ENCODE results near the gene MYO5B.
A peak's percentile ranks its signal among the peaks of the same experiment; 100 is the strongest.
"Not testable (repeated sequence)": the region's sequence is repeated elsewhere in the genome, so short reads cannot be mapped to it uniquely, and the experiment has no call there.

The MYO5B gene

DNA sequence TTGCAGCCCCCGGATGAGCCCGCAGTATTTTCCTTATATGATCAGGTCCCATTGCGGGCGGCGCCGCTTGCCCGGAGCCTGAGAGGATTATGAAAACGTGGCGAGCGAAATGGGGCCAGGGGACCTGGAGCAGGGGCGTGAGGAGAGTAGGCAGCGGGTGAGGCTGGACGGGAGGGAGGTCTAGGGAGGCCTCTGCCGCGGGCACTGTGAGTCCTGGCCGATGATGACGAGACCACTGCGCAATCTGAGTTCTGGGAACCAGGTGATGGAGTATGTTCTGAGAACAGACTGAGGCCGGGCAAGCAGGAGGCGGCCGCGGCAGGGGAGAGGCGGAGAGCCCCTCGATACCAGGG lies 380.8 kb downstream of the MYO5B start:
- peak in 1 of 2 donors; percentile 52 for DNase-seq

DNA sequence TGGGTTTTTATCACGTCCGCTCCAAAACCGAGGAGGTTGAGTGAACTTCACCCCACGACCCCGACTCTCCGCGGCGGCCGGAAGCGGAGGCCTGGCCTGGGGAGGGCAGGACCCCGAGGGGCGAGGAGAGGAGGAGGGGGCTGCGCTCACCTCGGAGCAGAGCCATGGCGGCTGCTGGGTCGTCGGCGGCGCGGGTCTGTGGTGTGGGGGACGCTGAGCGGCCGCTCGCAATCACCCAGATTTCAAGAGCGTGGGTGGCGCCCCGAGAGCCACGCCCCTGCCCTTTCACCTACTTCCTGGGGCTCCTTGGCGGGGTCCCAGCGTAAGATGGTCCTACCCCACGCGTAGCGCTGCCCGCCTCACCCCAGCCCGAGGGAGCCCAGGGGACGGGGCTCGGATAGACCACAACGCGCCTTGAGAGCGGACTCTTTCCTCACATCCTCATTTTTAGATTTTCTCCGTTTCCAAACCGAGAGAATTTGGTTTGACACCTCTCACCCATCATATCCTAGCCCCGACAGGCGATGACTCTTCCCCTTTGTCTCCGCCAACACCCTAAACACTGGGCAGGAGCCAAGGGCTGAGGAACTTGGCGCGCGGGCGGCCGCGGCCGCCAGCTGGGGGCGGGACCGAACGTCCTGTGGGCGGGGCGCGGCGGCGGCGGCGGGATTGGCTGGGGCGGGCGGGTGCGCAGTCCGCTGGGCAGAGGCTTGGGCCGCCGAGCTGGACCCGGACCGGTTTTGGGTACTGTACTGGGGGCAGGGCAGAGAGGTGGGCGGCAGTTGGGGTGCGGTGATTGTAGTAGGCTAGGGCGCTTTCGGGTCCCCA lies 381.4 kb downstream of the MYO5B start, which contains the start of gene ACAA2:
Gene ACAA2, minus strand, starts transcription at position 215 of the 828 bp plus-strand sequence. Its CDS starts 49 bp downstream, at position 166.
- peak; percentile 54 to 89 for DNase-seq

DNA sequence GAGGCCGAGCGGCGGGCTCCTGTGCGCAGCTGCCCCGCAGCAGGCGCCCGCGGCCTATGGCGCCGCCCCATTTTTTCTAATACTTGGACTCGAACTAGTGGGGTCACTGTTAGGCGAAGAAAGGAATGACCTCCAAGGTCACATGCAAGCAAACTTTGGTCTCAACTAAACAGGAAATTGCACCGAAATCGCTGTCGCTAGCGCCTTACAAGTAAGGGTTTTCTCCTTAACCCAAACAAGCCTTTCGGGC lies 382.0 kb downstream of the MYO5B start:
- DNase-seq, result peak in 1 of 2 donors; percentile 55

DNA sequence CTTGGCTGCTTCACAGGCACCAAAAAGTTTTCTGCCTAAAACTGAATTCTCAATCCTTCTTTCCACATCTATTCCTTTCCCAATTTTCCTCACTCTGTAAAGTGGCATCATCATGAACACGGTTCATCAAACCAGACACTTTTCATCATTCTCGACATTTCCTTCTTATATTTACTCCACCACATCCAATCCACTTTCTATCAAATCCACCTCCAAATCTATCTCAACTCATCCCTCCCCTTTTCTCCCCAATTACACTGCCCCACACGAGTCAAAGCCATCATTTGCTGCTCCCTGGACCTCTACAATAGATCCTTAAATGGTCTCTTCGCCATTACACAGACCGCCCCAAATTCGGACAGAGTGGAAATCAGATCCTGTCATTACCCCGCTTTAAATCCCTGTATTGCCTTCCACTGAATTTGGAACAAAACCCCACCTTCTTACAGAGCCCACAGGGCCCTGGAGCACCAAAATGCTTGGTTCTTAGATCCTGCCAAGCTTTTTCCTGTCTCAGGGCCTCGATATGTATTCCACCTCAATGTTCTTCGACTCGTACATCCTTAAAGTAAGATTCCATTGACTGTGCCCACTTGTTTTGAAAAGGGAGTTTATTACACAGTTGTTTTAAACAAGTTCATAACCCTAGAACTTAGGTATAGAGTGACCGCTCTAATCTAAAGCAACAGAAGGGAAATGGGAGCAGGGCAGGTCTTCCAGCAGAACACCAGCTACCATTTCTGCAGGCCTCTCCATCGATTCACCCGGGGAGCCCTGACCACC lies 382.5 kb downstream of the MYO5B start:
- no peak for DNase-seq

DNA sequence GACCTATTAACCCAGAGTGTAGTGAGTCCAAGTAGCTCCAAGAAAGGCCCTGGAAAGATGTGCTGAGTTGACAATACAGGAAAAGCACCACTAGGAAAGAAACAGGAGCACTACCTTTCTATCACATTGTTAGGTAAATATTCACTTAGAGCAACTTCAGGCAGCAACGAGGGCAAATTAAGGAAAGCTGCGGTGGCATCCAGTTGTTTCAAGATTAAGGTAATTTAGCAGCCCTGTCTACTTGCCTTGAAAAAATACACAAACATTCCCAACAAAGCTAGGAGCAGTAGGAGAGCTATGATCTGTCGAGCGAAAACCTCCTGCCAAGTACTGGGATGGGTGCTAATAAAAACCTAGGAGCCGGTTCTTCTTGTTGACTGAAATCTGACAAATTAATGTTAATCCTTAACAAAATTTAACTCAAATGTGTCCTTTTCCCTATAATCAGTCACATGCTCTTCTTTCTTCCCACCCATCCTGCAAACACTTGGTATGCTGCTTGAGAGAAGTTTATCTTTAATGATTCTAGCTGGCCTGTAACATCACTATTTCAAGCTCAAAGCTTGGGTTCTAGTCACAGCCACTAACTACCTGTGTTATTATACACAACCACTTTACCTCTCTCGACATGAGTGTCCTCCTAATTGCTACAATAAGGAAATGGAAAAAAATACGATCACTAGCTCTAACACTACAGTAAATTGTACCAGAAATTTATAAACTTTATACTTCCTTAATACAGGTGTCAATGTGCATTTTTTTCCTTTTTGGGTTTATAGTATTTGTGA lies 383.6 kb downstream of the MYO5B start:
- DNase-seq, result no peak

DNA sequence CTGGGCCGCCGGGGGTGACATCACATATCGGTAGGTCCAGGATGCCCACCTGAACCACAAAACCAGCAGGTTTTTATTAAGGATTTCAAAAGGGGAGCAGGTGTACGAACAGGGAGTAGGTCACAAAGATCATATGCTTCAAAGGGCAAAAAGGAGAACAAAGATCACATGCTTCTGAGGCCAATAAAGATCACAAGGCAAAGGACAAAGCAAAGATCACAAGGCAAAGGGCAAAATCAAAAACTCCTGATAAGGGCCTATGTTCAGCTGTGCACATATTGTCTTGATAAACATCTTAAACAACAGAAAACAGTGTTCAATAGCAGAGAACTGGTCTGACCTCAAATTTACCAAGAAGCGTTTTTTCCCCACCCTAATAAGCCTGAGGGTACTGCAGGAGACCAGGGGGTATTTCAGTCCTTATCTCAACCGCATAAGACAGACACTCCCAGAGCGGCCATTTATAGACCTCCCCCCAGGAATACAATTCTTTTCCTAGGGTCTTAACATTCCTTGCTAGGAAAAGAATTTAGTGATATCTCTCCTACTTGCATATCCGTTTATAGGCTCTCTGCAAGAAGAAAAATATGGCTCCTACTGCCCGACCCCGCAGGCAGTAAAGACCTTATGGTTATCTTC lies 386.3 kb downstream of the MYO5B start:
- DNase-seq, result not testable (repeated sequence)

DNA sequence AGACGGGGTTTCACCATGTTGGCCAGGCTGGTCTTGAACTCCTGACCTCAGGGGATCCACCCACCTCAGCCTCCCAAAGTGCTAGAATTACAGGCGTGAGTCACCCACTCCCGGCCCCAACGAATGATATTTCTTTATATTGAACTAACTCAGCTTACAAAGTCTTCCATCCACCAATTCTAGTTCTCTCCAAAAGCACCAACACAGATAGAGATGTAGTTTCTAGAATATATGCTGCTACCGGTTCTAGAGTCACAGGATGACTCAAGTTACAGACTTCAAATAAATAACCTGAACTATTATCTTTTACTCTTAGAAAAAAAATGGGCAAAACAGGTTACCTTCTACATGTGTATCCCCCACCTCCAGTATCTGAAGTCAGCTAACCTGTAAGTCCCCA lies 390.9 kb downstream of the MYO5B start:
- DNase-seq, result no peak

DNA sequence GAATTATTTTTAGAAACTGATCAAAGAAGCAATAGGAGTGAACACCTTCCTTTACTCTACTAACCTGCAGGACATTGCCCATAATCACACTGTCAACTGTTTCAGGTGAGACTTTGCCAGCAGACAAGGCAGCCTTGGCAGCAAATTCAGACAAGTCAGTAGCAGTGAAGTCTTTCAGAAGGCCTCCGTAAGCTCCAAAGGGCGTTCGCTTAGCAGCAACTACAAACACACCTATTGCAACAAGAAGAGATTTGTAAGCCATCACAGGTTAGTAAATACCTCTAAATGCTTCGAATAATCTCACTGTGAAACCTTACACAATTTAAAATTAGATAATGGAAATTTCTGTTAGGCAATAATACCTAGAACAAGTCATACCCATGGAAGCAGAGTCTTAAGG lies 392.3 kb downstream of the MYO5B start:
- no peak for DNase-seq

DNA sequence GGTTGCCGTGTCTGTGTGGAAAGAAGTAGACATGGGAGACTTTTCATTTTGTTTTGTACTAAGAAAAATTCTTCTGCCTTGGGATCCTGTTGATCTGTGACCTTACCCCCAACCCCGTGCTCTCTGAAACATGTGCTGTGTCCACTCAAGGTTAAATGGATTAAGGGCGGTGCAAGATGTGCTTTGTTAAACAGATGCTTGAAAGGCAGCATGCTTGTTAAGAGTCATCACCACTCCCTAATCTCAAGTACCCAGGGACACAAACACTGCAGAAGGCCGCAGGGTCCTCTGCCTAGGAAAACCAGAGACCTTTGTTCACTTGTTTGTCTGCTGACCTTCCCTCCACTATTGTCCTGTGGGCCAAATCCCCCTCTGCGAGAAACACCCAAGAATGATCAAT lies 394.5 kb downstream of the MYO5B start:
- not testable (repeated sequence) for DNase-seq

DNA sequence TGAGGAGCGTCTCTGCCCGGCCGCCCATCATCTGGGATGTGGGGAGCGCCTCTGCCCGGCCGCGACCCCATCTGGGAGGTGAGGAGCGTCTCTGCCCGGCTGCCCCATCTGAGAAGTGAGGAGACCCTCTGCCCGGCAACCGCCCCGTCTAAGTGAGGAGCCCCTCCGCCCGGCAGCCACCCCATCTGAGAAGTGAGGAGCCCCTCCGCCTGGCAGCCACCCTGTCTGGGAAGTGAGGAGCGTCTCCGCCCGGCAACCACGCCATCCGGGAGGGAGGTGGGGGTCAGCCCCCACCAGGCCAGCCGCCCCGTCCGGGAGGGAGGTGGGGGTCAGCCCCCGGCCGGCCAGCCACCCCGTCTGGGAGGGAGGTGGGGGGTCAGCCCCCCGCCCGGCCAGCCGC lies 395.1 kb downstream of the MYO5B start:
- not testable (repeated sequence) for DNase-seq

DNA sequence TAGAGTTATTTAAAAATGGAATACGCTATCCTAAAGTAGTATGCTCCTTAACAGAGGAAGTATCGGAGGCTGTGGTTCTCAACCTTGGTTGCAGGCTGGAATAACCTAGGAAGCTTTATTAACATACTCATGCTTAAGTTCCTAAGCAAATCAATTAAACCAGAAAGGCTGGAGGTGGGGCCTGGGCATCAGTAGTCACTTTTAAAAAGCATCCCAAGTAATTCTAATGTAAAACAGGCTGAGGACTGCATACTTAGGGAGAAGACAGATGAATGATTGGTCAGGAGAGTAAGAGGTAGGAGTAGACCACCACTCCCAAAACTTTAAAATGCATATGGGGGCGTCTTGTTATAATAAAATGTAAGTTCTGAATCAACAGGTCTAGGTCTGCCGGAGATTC lies 396.9 kb downstream of the MYO5B start:
- no peak for DNase-seq

DNA sequence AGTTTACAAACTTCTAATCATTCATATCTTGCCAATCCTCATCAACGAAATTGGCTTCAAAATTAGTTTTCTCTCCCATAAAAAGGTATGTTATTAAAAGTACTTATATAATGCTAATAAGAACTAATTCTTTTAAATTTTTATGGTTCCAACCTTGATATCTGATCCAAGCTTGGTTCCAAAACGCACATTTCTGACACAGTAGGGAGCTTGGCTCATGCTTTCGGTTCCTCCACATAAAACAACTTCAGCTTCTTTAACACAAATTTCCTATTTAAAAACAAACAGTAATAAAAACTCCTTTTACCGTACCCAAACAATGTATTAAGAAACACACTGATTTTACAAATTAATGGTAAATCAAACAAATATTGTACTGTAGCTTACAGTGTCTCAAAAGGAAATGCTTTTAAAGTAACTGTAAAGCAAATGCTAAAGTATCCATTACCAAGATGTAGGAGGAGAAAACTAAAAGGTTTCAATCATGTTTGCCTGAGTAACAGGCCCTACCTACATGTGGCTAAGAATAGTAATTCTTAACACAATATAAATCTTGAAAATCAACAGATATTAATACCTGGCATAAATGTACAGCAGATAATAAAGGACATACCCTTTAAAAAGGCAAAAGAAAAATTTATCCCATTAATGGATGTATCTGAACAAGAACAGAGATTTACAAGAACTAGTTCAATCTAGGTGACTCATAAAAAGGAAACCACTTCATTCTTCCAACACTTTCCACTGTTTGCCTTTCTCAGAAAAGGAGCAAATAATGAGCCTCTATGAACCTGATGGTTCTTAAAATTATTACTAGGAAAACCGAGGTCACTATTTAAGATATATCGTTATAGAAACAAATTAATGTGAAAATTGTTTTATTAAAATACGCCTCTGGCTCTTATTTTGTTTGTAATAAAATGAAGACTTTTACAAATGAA lies 399.1 kb downstream of the MYO5B start:
- no peak for DNase-seq

DNA sequence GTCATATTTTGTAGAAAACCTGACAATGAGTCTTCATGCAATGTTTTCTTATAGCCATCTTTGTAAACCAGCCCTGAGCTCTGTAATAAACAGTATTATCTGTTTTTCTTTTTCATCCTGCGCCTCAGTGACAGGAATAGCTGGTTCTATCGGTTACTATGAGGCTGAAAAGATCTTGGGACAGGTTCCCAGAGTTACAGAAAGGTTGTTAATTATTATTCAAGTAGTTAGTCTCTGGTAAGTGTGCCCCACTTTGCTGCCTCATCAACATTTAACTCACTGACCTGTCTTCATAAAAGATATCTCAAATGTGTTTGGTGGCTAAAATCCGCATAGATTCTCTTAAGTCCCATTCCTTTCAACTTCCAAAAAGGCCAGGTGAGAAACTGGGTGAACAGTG lies 400.2 kb downstream of the MYO5B start:
- DNase-seq, result no peak

DNA sequence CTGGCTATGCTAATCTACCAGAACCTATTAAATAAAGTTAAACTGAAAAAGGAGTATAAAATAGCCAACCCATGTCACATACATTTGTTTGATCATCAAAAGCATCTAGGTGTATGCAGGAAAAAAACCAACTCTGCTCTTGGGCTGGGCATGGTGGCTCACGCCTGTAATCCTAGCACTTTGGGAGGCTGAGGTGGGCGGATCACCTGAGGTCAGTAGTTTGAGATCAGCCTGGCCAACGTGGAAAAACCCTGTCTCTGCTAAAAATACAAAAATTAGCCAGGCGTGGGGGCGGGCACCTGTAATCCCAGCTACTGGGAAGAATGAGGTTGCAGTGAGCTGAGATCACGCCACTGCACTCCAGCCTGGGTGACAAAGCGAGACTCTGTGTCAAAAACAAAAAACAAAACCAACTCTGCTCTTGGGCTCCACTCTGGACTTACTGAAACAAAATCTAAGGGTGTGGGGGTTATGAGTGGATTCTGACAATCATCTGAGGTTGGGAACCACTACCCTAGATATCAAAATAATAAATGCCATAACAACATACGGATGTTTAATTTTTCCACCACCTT lies 405.3 kb downstream of the MYO5B start:
- DNase-seq, result not testable (repeated sequence)

DNA sequence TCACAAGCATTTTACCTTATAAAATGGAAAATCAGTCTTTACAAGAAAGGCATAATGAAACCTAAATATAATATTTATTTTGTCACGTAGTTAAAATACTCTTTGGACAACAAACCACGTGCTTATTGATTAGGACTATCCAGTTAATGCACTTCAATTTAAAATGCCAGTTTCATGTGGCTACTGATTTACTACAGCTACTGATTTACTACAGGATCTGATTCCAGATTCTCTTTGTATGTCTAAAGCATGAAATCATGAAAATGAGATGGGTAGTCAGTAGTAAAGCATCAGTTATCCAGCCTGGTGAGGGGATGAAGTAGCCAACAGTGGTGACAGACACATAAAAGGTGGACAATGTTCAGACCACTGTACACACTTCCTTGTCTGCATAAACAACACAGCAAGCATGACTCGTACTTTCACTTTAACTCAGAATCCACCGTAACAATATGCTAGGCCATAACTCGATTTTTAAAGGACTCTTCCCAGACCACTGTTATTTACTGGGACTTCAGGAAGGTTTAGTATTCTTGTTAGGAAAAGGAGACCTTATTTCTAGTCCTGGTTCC lies 406.5 kb downstream of the MYO5B start:
- DNase-seq, result no peak

DNA sequence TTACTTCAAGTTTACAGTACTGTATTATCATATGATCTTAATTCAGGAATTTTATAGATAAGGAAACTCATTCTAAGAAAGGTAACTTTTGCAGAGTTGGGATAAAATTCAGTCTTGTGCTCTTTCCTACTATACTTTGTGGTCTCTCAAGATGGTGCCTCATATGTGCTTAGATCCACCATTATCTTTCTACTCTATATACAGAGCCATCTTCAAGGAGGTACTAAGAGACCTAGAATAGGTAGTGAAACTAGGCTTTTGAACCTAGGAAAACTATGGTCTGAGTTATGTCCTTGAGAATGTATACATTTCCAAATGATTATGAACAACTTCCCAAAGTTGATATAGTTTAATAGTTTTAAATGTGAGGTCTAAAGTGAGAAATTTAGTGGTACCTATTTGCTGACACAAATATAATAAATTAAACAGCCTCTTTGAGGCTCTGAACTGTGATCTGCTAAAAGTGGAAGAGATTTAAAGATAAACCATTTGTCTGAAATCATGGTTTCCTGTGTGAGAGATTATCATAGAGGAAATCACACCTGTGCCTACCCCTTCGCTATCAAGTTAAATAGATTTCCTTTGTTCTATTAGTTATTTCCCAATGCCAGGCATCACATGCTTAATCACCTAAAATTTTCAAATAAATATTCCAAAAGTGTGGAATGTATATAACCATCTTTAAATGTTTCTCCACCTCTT lies 408.8 kb downstream of the MYO5B start:
- DNase-seq, result no peak

DNA sequence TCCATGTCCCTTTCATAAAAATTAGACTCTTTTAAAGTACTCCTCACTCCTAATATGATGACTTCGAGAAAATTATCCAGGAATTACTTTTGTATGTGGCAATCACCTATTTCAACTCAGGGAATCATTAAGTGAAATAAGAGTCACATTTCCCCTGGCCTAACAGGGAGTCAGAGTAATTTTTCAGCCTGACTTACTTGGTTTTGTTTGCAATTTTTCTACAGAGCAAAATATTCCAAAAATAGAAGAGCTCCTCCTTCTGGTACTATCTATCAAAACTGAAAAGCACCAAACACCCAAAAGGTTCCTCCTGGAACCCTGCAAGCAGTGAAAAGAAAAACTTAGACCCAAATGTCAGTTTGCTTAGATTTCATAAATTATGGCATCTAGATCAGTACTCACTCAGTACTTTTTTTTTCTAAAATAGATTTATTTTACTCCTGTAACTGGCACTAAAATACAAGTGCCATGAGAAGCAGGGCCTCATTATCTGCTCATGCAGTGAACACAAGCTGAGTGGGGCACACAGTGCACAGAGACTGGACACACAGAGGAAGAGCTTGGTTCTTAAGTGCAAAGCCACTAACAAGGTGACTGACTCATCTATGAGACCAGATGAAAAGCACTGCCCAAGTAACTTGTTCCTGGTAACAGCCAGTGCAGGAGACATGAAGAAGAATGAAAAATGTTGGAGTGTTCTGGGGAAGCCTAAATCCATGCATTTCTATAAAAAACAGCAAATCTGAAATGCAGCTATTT lies 410.3 kb downstream of the MYO5B start:
- no peak for DNase-seq

DNA sequence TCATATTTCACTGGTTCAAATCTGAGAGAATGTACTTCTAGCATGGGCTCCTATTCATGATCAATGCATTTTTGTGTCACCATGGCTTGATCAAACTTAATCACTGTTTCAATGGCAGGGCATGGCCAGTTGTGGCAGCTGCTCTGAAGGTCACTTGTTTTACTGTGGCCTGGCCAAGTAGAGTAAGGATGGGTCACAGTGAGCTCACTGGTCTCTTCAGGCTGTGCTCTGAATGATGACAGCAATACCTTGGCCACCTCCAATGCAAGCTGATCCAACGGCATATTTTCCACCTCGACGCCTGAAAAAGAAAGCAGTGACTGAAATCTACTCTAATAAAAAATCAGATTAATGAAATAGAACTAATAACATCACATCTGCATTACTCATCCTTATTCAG lies 411.3 kb downstream of the MYO5B start:
- not testable (repeated sequence) for DNase-seq

DNA sequence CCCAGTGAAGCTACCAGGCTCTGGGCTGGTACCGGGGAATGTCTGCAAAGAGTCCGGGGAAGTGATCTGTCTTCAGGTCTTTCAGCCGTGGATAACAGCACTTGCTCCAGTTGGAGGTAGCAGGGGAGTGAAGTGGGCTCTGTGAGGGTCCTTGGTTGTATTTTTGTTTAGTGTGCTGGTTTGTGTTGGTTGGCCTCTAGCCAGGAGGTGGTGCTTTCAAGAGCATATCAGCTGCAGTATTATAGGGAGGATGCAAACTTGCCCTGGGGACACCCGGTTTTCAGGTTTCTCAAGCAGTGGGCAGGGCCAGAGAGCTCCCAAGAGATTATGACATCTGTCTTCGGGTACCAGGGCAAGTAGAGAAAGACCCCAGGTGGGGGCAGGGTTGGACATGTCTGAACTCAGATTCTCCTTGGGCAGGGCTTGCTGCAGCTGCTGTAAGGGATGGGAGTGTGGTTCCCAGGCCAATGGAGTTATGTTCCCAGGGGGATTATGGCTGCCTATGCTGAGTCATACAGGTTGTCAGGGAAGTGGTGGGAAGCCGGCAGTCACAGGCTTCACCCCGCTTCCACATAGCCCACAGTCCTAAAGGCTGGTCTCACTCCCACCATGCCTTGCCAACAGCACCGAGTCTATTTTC lies 416.0 kb downstream of the MYO5B start:
- DNase-seq, result no peak
